Endothelial cell of umbilical vein (primary cell): ENCODE data around the gene MS4A7. TPM values are rescaled to one million over a fixed set of nuclear protein-coding genes. Genes with fewer than 3 reads are reported as not detected.

ENCODE experiments used
- BruUV-seq: library from RNA; stranded (reverse); fragments of 400-500 nt; replicated peaks from 2 replicates; lab custom pipeline; 2021; lab: Mats Ljungman, UMichigan
- CTCF ChIA-PET: fragments of 300-600, 350-600 bp; sonication (Branson Sonifier 250); formaldehyde crosslinking; loops from one replicate; lab custom pipeline; 2021; ENCODE audit warnings: antibody characterized with exemption, inconsistent platforms; lab: Charles Lee
- POLR2A ChIA-PET: fragments of 300-600, 350-600 bp; sonication (Branson Sonifier 250); formaldehyde crosslinking; loops from one replicate; lab custom pipeline; 2021; ENCODE audit warnings: antibody characterized with exemption, inconsistent platforms; lab: Charles Lee
- DNase-seq: peaks from one replicate; pipeline ENCODE4 v3.0.0-alpha.2; 2011; ENCODE audit warnings: low read depth, low spot score
- FAIRE-seq: peaks from 2 replicates; lab custom pipeline; 2011; peaks lifted over from hg19 to GRCh38; lab: Jason Lieb, UNC
- H2AFZ ChIP-seq: 2 replicates; pipeline ENCODE4 v1.6.0; 2012; ENCODE audit warnings: low read depth, low read length, control low read depth, inconsistent platforms
- H3K27ac ChIP-seq: 2 replicates; pipeline ENCODE4 v1.5.1; 2011; ENCODE audit warnings: low read depth, mild to moderate bottlenecking, control low read depth, low read length, moderate library complexity; ENCODE audit not compliant: insufficient read depth
- H3K27me3 ChIP-seq, 2 experiments: 2 replicates each; pipeline versions ENCODE4 v1.6.0 to v1.6.1; 2011; ENCODE audit warnings: low read length in 2 of 2, mixed read lengths in 1 of 2; ENCODE audit not compliant: control insufficient read depth in 2 of 2, insufficient read depth in 2 of 2
- H3K36me3 ChIP-seq, 2 experiments: 2 replicates in 1 of 2; 3 replicates in 1 of 2; pipeline ENCODE4 v1.5.1; 2011; ENCODE audit warnings: low read length in 2 of 2, mild to moderate bottlenecking in 1 of 2, moderate library complexity in 1 of 2; ENCODE audit not compliant: control insufficient read depth in 2 of 2, insufficient read depth in 2 of 2; ENCODE audit errors: extremely low read depth in 1 of 2
- H3K4me1 ChIP-seq: 3 replicates; pipeline ENCODE4 v1.5.1; 2011; ENCODE audit warnings: mild to moderate bottlenecking, low read length; ENCODE audit not compliant: control insufficient read depth, insufficient read depth; ENCODE audit errors: extremely low read depth
- H3K4me2 ChIP-seq: 2 replicates; pipeline ENCODE4 v1.6.1; 2011; ENCODE audit warnings: low read length, control low read depth, mixed read lengths; ENCODE audit not compliant: insufficient read depth
- H3K4me3 ChIP-seq, 3 experiments: fragments of 200-600 bp in 1 of 3; sonication (generic), shearing (Covaris generic) in 1 of 3; replicated peaks in 1 of 3; 2 replicates each; pipeline ENCODE4 v1.5.1; 2011 to 2016; ENCODE audit warnings: control low read depth in 3 of 3, low read length in 3 of 3, mild to moderate bottlenecking in 2 of 3, inconsistent platforms in 1 of 3, low read depth in 1 of 3, moderate library complexity in 1 of 3; ENCODE audit not compliant: insufficient read depth in 1 of 3
- H3K79me2 ChIP-seq: 2 replicates; pipeline ENCODE4 v1.6.0; 2012; ENCODE audit warnings: low read length, inconsistent platforms; ENCODE audit not compliant: control insufficient read depth, insufficient read depth
- H3K9ac ChIP-seq: replicated peaks from 2 replicates; pipeline ENCODE3; 2011; ENCODE audit warnings: low read length, control low read depth; ENCODE audit not compliant: insufficient read depth; ENCODE audit errors: extremely low read depth
- H3K9me1 ChIP-seq: replicated peaks from 3 replicates; pipeline ENCODE4 v1.6.0; 2011; ENCODE audit warnings: mild to moderate bottlenecking, low read length; ENCODE audit not compliant: control insufficient read depth, insufficient read depth; ENCODE audit errors: extremely low read depth
- H3K9me3 ChIP-seq: replicated peaks from 2 replicates; pipeline ENCODE4 v1.5.1; 2012; ENCODE audit warnings: low read length, inconsistent platforms; ENCODE audit not compliant: control insufficient read depth, insufficient read depth
- H4K20me1 ChIP-seq: replicated peaks from 2 replicates; pipeline ENCODE3; 2011; ENCODE audit warnings: mild to moderate bottlenecking, low read length; ENCODE audit not compliant: control insufficient read depth, insufficient read depth; ENCODE audit errors: extremely low read depth
- EZH2 ChIP-seq: IDR thresholded peaks from 2 replicates; pipeline ENCODE4 v1.6.1; 2012; ENCODE audit warnings: borderline replicate concordance, low read depth, mild to moderate bottlenecking, moderate library complexity, low read length, inconsistent platforms; ENCODE audit not compliant: severe bottlenecking
- FOS ChIP-seq: IDR thresholded peaks from 2 replicates; pipeline ENCODE4 v1.6.1; 2011; ENCODE audit warnings: mild to moderate bottlenecking, low read length, moderate library complexity, borderline replicate concordance; ENCODE audit not compliant: insufficient read depth
- GATA2 ChIP-seq: IDR thresholded peaks from 2 replicates; pipeline ENCODE4 v1.7.0; 2011; ENCODE audit warnings: low read depth, mild to moderate bottlenecking, moderate library complexity, mixed read lengths, low read length; ENCODE audit not compliant: insufficient read length, insufficient read depth
- JUN ChIP-seq: IDR thresholded peaks from 2 replicates; pipeline ENCODE4 v1.6.1; 2011; ENCODE audit warnings: borderline replicate concordance, low read depth; ENCODE audit not compliant: insufficient read length, insufficient read depth
- MYC ChIP-seq: IDR thresholded peaks from one replicate; pipeline ENCODE4 v1.6.1; 2011; ENCODE audit warnings: mild to moderate bottlenecking, low read depth, low read length
- POLR2A ChIP-seq: IDR thresholded peaks from 2 replicates; pipeline ENCODE4 v1.6.1; 2012; ENCODE audit warnings: low read depth, mild to moderate bottlenecking, control low read depth, low read length
- POLR2AphosphoS5 ChIP-seq: IDR thresholded peaks from 2 replicates; pipeline ENCODE4 v1.6.1; 2012; ENCODE audit warnings: low read depth, mild to moderate bottlenecking, control low read depth, low read length, moderate library complexity; ENCODE audit not compliant: insufficient read depth
- dilution Hi-C: fragments of 300-500 bp; cut with MboI; formaldehyde crosslinking; loops from one replicate; pipeline ENCODE4 v1.15.0; 2019; ENCODE audit warnings: low sequenced_read_pairs; ENCODE audit not compliant: extremely low pct_ligation_motif_present
- intact Hi-C: fragments of 100-400 bp; cut with micrococcal nuclease; formaldehyde crosslinking; loops from one replicate; pipeline ENCODE4 v1.10.0; 2022
- polyA plus RNA-seq, 4 experiments: library from polyadenylated mRNA; depleted of rRNA in 3 of 4; stranded (reverse) in 3 of 4; unstranded in 1 of 4; fragments of >200 nt; gene quantifications; 2 replicates each; pipeline versions ENCODE4 v1.2.1 to v1.2.3, GENCODE V29; 2011 to 2012; ENCODE audit warnings: missing spikeins in 1 of 4
- total RNA-seq: library from RNA; stranded (reverse); gene quantifications from 2 replicates; pipeline ENCODE4 v1.2.3, GENCODE V29; 2021
- TF ChIP-seq, protein P1 (sequence below), 2 donors: IDR thresholded peaks; 1 replicate in 1 of 2; 2 replicates in 1 of 2; pipeline ENCODE4 v1.5.1; 2011; ENCODE audit warnings: low read length in 2 of 2, mild to moderate bottlenecking in 2 of 2, moderate library complexity in 2 of 2, control low read depth in 1 of 2, inconsistent platforms in 1 of 2, low read depth in 1 of 2; ENCODE audit not compliant: insufficient read depth in 1 of 2; ENCODE audit errors: extremely low read depth in 1 of 2
- TF ChIP-seq, protein P2 (sequence below): IDR thresholded peaks from 2 replicates; pipeline ENCODE4 v1.6.1; 2011; ENCODE audit not compliant: insufficient read depth, insufficient read length

The MS4A7 gene
- total and polyA plus RNA-seq, 2 donors (not counting 3 experiments of a cell fraction or from before 2014, with no cell fraction given): 0.04 TPM; not detected in 1

DNA sequence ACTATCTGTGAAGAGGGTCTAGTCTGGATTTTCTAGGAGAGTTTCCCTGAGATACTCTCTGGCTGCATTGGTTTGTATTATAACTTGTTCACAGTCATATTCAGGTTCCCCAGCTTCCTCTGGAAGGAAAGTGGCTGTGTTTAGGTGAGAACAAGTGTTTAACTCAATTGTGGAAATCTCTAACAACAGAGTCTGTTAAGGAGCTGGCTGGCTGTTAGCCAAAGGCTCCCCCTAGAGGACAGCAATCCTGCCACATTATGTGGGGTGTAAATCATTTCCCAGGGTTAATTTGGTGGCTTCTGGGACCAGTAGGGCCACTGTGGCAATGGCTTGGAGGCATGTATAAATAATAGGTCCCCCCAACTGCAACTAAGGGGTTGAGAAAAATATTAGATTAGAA is 32.8 kb upstream of the MS4A7 start:
- TF ChIP-seq, protein P1, sequence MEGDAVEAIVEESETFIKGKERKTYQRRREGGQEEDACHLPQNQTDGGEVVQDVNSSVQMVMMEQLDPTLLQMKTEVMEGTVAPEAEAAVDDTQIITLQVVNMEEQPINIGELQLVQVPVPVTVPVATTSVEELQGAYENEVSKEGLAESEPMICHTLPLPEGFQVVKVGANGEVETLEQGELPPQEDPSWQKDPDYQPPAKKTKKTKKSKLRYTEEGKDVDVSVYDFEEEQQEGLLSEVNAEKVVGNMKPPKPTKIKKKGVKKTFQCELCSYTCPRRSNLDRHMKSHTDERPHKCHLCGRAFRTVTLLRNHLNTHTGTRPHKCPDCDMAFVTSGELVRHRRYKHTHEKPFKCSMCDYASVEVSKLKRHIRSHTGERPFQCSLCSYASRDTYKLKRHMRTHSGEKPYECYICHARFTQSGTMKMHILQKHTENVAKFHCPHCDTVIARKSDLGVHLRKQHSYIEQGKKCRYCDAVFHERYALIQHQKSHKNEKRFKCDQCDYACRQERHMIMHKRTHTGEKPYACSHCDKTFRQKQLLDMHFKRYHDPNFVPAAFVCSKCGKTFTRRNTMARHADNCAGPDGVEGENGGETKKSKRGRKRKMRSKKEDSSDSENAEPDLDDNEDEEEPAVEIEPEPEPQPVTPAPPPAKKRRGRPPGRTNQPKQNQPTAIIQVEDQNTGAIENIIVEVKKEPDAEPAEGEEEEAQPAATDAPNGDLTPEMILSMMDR (IDR thresholded peaks at IDR 0.05; ENCODE audit: extremely low read depth in 1 of 2, insufficient read depth in 1 of 2, low read depth in 1 of 2, low read length in 2 of 2): peak; percentile 46 to 50
- TF ChIP-seq, protein P2, sequence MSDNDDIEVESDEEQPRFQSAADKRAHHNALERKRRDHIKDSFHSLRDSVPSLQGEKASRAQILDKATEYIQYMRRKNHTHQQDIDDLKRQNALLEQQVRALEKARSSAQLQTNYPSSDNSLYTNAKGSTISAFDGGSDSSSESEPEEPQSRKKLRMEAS: no peak
- ChIA-PET CTCF (interaction anchor here (0.6 to 8.5 kb wide), 19 partner anchors 10 to 676 kb away, joined by 3 to 85 read pairs (median 6); partner anchors contain the start of gene MS4A6A), POLR2A (no interaction called here)
- FAIRE-seq (peak; percentile 77), DNase-seq (peak; percentile 54)
- Histone ChIP-seq H2AFZ (no peak overlapping the region), H4K20me1 (no peaks in the 10 kb centered on the region), H3K9me3 (no peaks in the 10 kb centered on the region), H3K79me2 (no peaks in the 10 kb centered on the region), H3K36me3 (no peaks in the 10 kb centered on the region), H3K4me2 (no peak overlapping the region), H3K4me3 (no peak overlapping the region), H3K9me1 (no peaks in the 10 kb centered on the region), H3K9ac (no peak overlapping the region), H3K27me3 (peaks cover 25 to 26% of the 10 kb centered on the region in 2 experiments), H3K4me1 (no peaks in the 10 kb centered on the region), H3K27ac (no peak overlapping the region)
- dilution Hi-C loops: no loop called here
- no TSS peak for BruUV-seq
- intact Hi-C loops: loop anchor here (1.0 to 2.0 kb wide), 2 partner anchors 80 to 177 kb away; no protein-coding TSS in a partner anchor

DNA sequence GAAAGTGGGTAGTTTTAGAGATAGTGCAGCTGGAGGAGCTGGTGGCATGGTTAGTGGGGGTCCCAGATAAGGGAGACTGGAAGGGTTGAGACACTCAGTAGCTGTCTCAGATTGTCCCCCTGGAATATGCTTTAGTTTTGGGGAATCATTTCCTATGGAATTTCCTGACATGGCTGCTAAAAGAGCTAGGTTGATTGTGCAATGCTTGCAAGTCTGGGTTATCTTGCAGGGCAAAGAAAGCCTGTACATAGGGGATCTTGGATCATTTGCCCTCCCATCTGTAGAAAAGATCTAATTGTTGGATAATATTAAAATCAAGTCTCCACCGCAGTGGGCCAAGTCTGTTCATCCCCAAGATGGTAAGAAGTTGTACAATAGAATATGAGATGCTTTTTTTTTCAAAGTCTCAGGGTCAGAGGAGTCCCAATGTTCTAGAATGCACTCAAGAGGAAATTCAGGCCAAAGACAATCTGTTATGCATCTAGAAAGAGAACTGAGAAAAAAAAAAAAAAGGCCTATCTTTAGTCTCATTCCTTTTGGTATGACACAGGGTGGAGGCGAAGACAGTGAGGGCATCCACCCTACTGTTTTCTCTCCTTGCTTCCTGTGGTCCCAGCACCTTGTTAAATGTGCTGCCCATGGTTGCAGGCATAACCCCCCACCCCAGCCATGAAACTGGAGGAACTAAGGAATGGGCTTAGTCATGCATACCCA is 31.1 kb upstream of the MS4A7 start:
- no peak overlapping the region for H2AFZ ChIP-seq
- no TSS peak for BruUV-seq
- H3K36me3 ChIP-seq: no peaks in the 10 kb centered on the region
- no peaks in the 10 kb centered on the region for H3K79me2 ChIP-seq
- no peaks in the 10 kb centered on the region for H4K20me1 ChIP-seq
- DNase-seq (no peak), FAIRE-seq (no peak)
- POLR2A ChIA-PET: no interaction called here
- H3K4me1 ChIP-seq: no peaks in the 10 kb centered on the region
- no peak overlapping the region for H3K4me3 ChIP-seq
- TF ChIP-seq POLR2AphosphoS5: no peak
- TF ChIP-seq EZH2: no peak
- TF ChIP-seq JUN: no peak
- no peak for TF ChIP-seq POLR2A
- TF ChIP-seq, protein P1 (IDR thresholded peaks at IDR 0.05; ENCODE audit: extremely low read depth in 1 of 2, insufficient read depth in 1 of 2, low read depth in 1 of 2, low read length in 2 of 2): no peak
- TF ChIP-seq GATA2: no peak
- no peak for TF ChIP-seq FOS
- TF ChIP-seq MYC: no peak
- TF ChIP-seq, protein P2: no peak
- dilution Hi-C loops (no loop called here), intact Hi-C loops (no loop called here)
- H3K9me3 ChIP-seq: no peaks in the 10 kb centered on the region
- no peak overlapping the region for H3K27ac ChIP-seq
- peaks cover 27 to 30% of the 10 kb centered on the region in 2 experiments for H3K27me3 ChIP-seq
- H3K9ac ChIP-seq: no peak overlapping the region
- H3K4me2 ChIP-seq: no peak overlapping the region
- CTCF ChIA-PET: interaction anchor here (1.5 to 8.5 kb wide), 5 partner anchors 13 to 83 kb away, joined by 4 to 85 read pairs (median 67); no protein-coding TSS in a partner anchor
- no peaks in the 10 kb centered on the region for H3K9me1 ChIP-seq
